ENCODE measurements around the gene MGLL.

DNA sequence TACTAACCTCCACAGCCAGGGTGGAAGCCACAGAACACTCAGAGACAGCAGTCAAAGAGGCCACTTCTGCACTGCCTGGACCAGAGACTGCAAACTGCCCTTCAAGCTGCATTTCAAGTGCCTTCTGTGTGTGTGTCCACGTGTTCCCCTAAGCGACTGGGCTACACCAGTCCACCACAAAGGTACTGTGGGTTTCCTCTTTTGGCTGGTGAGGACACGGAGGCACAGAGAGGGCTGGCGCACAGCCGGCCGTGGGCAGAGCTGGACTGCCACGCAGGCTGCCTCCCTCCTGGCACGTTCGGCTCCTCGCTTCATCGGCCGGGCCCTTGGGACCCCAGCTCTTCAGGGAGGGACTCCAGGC, 60.9 kb downstream of the MGLL start:
- no peak for TF ChIP-seq CTCF (IDR thresholded peaks at IDR 0.05)
- no peak for TF ChIP-seq POLR2A (IDR thresholded peaks at IDR 0.05)
- no peak for TF ChIP-seq EP300 (IDR thresholded peaks at IDR 0.05)
- TF ChIP-seq POLR2AphosphoS5 (IDR thresholded peaks at IDR 0.05), result no peak
